HG02870 (cell line): ENCODE results near the gene GABPB1.
A peak's percentile ranks its signal among the peaks of the same experiment; 100 is the strongest.

Experiments used
- ATAC-seq: cut with Tn5 transposase; IDR thresholded peaks from one replicate; pipeline ENCODE4 v1.9.1; 2021; ENCODE audit warnings: mild to moderate bottlenecking, moderate library complexity; ENCODE audit not compliant: unreplicated experiment

GABPB1 gene

GRCh38 chr15:50345298-50345697 lies 9.7 kb downstream of the GABPB1 start:
- no peak for ATAC-seq

- ATAC-seq = no peak
These were observed 11.0 kb downstream of the GABPB1 start for GRCh38 chr15:50344006-50344464.

- ATAC-seq = no peak
These were observed 13.3 kb downstream of the GABPB1 start for GRCh38 chr15:50341616-50342136.

DNA sequence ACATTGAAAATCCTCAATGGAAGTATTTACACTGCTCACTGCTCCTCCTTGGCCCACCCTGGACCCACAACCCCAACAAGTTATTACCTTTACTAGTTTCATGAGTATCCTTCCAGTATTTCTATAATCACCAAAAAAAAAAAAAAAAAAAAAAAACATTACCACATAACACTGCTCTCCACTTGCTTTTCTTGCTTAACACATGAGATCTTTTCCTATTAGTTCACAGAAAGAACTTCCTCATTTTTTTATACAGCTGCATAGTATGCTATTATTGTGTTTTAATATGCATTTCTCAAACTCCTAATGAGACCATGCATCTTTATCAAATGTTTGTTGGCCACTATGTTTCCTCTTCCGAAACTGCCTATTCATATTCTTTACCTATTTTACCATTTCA lies 14.6 kb downstream of the GABPB1 start:
- ATAC-seq = no peak

DNA sequence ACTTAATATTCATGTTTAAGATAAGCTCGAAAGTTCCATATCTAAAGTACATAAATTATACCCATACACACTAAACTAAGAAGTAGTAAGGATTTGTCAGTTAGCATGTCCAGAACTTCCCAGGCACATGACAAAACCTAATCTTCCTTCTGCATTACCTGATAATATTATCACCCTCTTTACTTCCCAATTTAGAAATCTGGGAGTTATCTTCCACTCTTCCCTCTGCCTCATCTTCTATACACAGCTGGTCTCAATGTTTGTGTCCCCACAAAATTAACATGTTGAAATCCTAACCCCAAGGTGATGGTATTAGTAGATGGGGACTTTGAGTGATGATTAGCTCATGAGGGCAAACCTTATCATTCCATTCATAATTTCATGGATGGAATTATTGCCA lies 15.3 kb downstream of the GABPB1 start:
- no peak for ATAC-seq

GRCh38 chr15:50335251-50335650 lies 19.7 kb downstream of the GABPB1 start:
- ATAC-seq = no peak

GRCh38 chr15:50333229-50333628 lies 21.8 kb downstream of the GABPB1 start:
- ATAC-seq = no peak

DNA sequence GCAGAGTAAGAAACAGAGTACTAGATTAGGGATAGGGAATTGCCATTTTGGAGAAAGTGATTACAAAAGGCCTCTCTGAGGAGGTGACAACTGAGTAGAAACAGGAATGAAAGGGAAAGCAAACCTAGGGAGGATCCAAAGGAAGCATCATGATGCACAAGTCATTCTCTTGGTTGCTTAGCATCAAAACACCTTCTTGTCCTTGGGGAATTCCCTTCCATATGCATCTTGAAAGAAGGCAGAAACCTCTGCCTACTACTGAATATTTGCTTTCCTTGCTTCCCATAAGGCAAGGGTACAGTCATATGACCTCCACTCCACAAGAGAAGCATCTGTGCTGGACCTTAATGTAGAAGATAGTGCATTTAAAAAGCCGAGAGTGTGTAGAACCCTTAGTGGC lies 24.1 kb downstream of the GABPB1 start:
- no peak for ATAC-seq

DNA sequence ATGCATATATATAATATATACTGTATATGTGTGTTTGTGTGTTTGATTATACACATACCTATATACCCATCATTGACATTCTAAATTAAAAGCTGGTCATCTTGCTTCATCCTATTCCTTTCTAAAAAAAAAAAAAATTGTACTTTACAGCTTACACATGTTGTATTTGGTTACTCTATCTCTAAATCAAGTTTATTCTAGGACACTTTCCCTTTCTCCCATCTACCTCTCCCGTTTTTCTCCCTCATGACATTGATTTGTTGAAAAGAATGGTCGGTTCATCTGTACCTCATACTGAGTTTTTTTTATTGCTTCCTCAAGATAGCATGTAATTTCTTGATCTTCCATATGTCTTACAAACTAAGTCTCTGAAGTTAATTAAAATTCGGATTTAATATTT lies 26.9 kb downstream of the GABPB1 start:
- no peak for ATAC-seq

DNA sequence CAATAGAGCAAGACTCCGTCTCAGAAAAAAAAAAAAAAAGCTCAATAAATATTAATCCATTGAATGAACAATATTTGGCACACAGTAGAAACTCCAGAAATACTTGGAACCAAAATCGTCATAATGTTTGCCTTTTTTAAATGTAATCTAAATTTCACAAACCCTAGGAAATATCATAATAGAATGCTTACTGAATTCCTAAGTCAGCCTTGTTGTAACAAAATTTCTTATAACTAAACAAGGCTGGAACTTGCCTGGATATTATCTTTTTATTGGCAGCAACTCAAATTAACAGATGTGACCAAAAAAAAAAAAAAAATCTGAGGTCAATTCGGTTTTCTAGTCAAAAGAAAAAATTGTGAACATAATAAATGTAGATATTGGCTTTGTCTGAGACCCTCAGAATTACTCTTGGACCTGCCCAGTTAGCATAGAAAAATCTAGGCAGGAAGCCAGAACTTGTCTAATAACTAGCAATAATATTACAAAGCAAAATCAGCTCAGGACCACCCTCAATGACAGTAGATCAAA lies 33.3 kb downstream of the GABPB1 start:
- no peak for ATAC-seq

- ATAC-seq = no peak
These were observed 34.5 kb downstream of the GABPB1 start for GRCh38 chr15:50320504-50320903.

- no peak for ATAC-seq
These were observed 36.3 kb downstream of the GABPB1 start for GRCh38 chr15:50318697-50319096.

- peak; percentile 47 for ATAC-seq
These were observed 39.0 kb downstream of the GABPB1 start for GRCh38 chr15:50315814-50316630.

GRCh38 chr15:50312636-50313035 lies 42.4 kb downstream of the GABPB1 start:
- peak; percentile 62 for ATAC-seq

DNA sequence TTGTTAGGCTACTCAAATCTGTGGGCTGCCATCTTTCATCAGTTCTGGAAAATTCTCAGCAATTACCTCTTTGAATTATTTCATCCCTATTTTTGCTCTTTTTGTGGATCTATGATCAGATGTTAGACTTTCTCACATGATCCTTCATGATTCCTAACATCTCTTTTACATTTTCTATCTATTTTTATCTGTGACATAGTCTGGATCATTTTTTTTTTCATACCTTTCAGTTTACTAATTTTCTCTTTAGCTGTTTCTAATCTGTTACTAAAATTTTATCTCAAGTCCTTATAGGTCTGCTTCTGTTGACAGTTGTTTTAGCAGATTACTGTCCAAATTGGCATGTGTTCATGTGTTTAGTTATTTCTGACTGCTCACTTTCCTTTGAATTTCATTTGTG lies 47.2 kb downstream of the GABPB1 start:
- ATAC-seq = no peak

- ATAC-seq = no peak
These were observed 50.2 kb downstream of the GABPB1 start for GRCh38 chr15:50304836-50305235.

DNA sequence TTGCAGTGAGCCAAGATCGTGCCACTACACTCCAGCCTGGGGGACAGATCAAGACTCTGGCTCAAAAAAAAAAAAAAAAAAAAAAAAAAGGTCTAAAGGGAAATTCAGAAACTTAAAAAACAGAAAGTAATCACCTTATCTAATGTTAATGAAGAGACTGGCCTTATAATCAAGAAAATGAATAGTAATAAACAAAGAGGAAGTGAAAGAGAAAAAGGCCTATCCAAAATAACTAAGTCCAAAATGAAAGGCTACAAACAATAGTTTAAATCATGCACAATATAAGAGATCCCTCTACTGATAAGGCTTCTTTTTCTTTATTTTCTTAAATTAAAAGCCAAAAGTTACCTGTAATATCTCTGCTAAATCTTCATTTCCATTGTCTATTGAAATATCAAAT lies 52.4 kb downstream of the GABPB1 start:
- peak; percentile 57 for ATAC-seq

DNA sequence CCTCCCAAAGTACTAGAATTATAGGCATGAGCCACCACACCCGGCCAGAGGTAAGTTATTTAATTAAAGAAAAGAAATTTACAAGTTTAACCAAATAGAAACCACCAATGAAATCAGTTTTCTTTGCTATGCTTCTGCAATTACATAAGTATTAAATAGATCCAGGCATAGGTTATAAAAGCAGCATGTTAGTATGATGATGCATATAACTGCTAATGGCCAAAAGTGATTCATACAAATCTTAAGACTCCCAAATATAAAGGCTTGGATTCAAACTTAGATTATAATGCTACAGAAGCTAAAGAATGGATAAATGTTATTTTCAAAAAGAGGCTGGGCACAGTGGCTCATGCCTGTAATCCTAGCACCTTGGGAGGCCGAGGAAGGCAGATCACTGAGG lies 56.7 kb downstream of the GABPB1 start:
- ATAC-seq = no peak

GRCh38 chr15:50295966-50296365 lies 59.0 kb downstream of the GABPB1 start:
- ATAC-seq = no peak

GRCh38 chr15:50289749-50290148 lies 65.2 kb downstream of the GABPB1 start:
- no peak for ATAC-seq

DNA sequence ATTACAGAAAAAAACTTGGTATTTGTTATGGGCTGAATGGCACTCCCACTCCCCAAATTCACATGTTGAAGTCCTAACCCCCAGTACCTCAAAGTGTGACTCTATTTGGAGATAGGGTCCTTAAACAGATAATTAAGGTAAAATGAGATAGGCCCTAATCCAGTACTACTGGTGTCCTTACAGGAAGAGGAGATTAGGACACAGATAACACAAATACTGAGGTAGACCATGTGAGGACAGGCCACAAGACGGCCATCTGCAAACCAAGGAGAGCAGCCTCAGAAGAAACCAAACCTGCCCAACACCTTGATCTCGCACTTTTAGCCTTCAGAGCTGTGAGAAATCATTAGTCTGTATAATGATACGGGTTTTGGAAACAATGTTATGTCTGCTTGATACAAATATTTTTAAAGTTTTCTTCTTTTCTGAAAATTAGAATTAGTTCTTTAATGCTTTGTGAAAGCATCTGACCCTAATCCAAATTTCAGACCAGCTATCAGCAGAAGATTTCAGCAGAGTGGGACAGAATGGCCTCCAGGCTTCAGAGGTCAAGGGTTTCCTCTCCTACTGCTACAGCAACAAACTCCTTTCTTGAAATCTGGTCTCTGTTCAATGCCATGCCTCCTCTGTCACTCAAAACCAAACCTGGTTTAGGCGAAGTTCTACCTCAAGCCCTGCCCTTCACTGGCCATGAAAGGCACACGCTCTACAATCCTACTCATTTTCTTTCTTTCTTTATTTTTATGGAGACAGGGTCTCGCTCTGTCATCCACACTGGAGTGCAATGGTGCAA lies 67.5 kb downstream of the GABPB1 start:
- no peak for ATAC-seq

DNA sequence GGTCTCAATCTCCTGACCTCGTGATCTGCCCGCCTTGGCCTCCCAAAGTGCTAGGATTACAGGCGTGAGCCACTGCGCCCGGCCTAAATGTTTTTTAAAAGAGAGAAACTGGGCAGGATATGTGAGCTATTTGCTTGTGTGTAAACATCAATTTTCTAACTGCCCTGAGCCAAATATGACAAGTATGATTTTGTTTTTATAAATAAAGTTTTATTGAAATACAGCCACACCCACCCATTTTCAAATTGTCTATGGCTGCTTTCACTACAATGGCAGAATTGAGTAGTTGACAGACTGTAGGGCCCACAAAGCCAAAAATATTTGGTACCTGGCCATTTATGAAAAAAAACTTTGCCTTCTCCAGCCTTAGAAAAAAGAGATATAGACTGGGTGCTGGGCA lies 73.6 kb downstream of the GABPB1 start:
- ATAC-seq = no peak
